Kidney epithelial cell (primary cell): Measurements from ENCODE around the gene CD200R1. TPM values are rescaled to one million over a fixed set of nuclear protein-coding genes. Genes with fewer than 3 reads are reported as not detected.
"Not testable (repeated sequence)": the region's sequence is repeated elsewhere in the genome, so short reads cannot be mapped to it uniquely, and the experiment has no call there.

Experiments
- DNase-seq: peaks from one replicate; pipeline ENCODE4 v3.0.0-alpha.2; 2010; ENCODE audit warnings: low read depth
- H3K27me3 ChIP-seq: 2 replicates; pipeline ENCODE4 v1.6.0; 2011; ENCODE audit warnings: low read length; ENCODE audit not compliant: control insufficient read depth, insufficient read depth
- H3K36me3 ChIP-seq: 2 replicates; pipeline ENCODE4 v1.5.1; 2011; ENCODE audit warnings: low read length; ENCODE audit not compliant: control insufficient read depth, insufficient read depth
- H3K4me3 ChIP-seq: 2 replicates; pipeline ENCODE4 v1.5.1; 2011; ENCODE audit warnings: low read depth, mild to moderate bottlenecking, control low read depth, low read length
- CTCF ChIP-seq: IDR thresholded peaks from 2 replicates; pipeline ENCODE4 v1.5.1; 2011; ENCODE audit warnings: mild to moderate bottlenecking, moderate library complexity, low read length, control low read depth, inconsistent platforms; ENCODE audit not compliant: insufficient read depth, poor library complexity, severe bottlenecking
- total RNA-seq: library from RNA; depleted of rRNA; stranded (reverse); fragments of >200 nt; gene quantifications from 2 replicates; pipeline ENCODE4 v1.2.3, GENCODE V29; 2015

CD200R1 gene
- total RNA-seq, 1 donor from 2014 or later: not detected

- no peak for TF ChIP-seq CTCF
Measured at GRCh38 chr3:112925969-112926368, 48.9 kb downstream of the CD200R1 start.

GRCh38 chr3:112925560-112925959 is 49.3 kb downstream of the CD200R1 start:
- Histone ChIP-seq H3K27me3 (no peaks in the 10 kb centered on the region), H3K36me3 (no peaks in the 10 kb centered on the region), H3K4me3 (no peak overlapping the region)
- DNase-seq: no peak
- no peak for TF ChIP-seq CTCF

More at GRCh38 chr3:112925969-112926368, 48.9 kb downstream of the CD200R1 start:
- H3K27me3 ChIP-seq: no peaks in the 10 kb centered on the region
- no peaks in the 10 kb centered on the region for H3K36me3 ChIP-seq
- no peak overlapping the region for H3K4me3 ChIP-seq
- no peak for DNase-seq

- not testable (repeated sequence) for H3K27me3 ChIP-seq, DNase-seq, H3K36me3 ChIP-seq, H3K4me3 ChIP-seq
Measured at GRCh38 chr3:112919541-112919940, 55.4 kb downstream of the CD200R1 start.

- DNase-seq: no peak
- Histone ChIP-seq H3K4me3 (no peak overlapping the region), H3K36me3 (no peaks in the 10 kb centered on the region), H3K27me3 (no peaks in the 10 kb centered on the region)
- no peak for TF ChIP-seq CTCF
Measured at GRCh38 chr3:112908252-112908651, 66.7 kb downstream of the CD200R1 start.

- TF ChIP-seq CTCF: no peak
- Histone ChIP-seq H3K4me3 (no peak overlapping the region), H3K36me3 (no peaks in the 10 kb centered on the region), H3K27me3 (no peaks in the 10 kb centered on the region)
- no peak for DNase-seq
Measured at GRCh38 chr3:112904786-112905185, 70.1 kb downstream of the CD200R1 start.

GRCh38 chr3:112900113-112900512 is 74.8 kb downstream of the CD200R1 start:
- no peaks in the 10 kb centered on the region for H3K27me3 ChIP-seq
- no peak for TF ChIP-seq CTCF
- no peak overlapping the region for H3K4me3 ChIP-seq
- no peak for DNase-seq
- no peaks in the 10 kb centered on the region for H3K36me3 ChIP-seq
